Measurements from ENCODE around the gene GADD45GIP1. TPM values are rescaled to one million over a fixed set of nuclear protein-coding genes. Genes with fewer than 3 reads are reported as not detected.
"Not testable (repeated sequence)": the region's sequence is repeated elsewhere in the genome, so short reads cannot be mapped to it uniquely, and the experiment has no call there.

The GADD45GIP1 gene
- total RNA-seq, 3 donors from 2014 or later = 10.0 to 16.4 (median 14.1) TPM

DNA sequence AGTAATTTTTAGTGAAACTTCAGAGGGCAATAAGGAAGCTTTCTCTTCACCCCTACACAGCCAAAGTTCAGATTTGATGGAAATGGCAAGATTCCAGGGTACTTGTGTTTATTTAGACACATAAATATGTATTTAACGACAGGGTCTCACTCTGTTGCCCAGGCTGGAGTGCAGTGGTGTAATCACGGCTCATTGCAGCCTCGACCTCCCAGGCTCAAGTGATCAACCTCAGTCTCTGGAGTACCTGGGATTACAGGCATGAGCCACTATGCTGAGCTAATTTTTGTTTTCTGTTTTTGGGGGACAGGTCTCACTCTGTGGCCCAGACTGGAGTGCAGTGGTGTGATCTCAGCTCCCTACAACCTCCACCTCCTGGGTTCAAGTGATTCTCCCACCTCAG is 36.0 kb downstream of the GADD45GIP1 start:
- ATAC-seq (no peak), DNase-seq (no peak)
- TF ChIP-seq, protein P1, sequence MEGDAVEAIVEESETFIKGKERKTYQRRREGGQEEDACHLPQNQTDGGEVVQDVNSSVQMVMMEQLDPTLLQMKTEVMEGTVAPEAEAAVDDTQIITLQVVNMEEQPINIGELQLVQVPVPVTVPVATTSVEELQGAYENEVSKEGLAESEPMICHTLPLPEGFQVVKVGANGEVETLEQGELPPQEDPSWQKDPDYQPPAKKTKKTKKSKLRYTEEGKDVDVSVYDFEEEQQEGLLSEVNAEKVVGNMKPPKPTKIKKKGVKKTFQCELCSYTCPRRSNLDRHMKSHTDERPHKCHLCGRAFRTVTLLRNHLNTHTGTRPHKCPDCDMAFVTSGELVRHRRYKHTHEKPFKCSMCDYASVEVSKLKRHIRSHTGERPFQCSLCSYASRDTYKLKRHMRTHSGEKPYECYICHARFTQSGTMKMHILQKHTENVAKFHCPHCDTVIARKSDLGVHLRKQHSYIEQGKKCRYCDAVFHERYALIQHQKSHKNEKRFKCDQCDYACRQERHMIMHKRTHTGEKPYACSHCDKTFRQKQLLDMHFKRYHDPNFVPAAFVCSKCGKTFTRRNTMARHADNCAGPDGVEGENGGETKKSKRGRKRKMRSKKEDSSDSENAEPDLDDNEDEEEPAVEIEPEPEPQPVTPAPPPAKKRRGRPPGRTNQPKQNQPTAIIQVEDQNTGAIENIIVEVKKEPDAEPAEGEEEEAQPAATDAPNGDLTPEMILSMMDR (IDR thresholded peaks at IDR 0.05) = no peak
- Histone ChIP-seq H3K4me3 (no peak overlapping the region), H3K36me3 (ENCODE audit: low read depth) (peaks cover 7% of the 10 kb centered on the region), H3K4me1 (ENCODE audit: low read depth) (peaks cover 8% of the 10 kb centered on the region), H3K9me3 (no peaks in the 10 kb centered on the region)
- intact Hi-C loops (cut with DNase I, micrococcal nuclease) = no loop called here

DNA sequence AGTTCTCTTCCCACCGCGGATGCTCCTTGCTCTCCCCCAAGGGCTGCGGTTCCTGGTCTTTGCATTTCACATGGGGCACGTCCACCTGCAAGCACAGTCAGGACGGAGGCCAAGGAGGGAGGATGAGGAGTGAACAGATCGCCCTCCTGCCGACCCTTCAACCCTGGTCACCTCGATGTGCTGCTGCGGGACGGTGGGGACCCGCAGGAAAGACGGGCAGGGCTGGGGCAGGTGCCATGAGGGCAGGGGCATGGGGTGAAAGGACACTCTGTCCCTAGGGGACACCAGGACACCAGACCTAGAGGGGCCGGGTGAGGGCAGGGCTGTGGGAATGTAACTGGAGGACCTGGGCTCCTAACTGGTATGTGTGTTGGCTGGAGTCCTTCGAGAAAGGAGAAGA is 38.8 kb downstream of the GADD45GIP1 start:
- Histone ChIP-seq H3K4me1 (ENCODE audit: low read depth) (peaks cover 10% of the 10 kb centered on the region), H3K4me3 (no peak overlapping the region), H3K9me3 (no peaks in the 10 kb centered on the region), H3K36me3 (ENCODE audit: low read depth) (peaks cover 5% of the 10 kb centered on the region)
- DNase-seq (no peak), ATAC-seq (no peak)
- TF ChIP-seq, protein P1 (IDR thresholded peaks at IDR 0.05) = no peak
- intact Hi-C loops (cut with DNase I, micrococcal nuclease) = no loop called here

DNA sequence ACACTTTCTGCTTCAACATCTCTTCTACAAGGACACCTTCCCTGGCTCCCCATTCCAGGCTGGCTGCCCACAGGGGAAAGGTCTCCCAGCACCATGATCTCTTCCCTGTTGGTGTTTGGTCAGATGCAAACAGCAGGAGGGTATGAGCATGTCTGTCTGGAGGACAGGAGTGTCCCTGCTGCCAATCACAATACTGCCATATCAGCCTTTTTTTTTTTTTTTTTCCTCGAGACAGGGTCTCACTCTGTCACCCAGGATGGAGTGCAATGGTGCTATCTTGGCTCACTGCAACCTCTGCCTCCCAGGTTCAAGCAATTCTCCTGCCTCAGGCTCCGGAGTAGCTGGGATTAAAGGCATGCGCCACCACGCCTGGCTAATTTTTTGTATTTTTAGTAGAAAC is 41.2 kb downstream of the GADD45GIP1 start:
- H3K4me3 ChIP-seq; H3K9me3 ChIP-seq; DNase-seq; ATAC-seq; H3K36me3 ChIP-seq (ENCODE audit: low read depth); intact Hi-C loops (cut with DNase I, micrococcal nuclease): not testable (repeated sequence)
- H3K4me1 ChIP-seq (ENCODE audit: low read depth) = peaks cover 17% of the 10 kb centered on the region

DNA sequence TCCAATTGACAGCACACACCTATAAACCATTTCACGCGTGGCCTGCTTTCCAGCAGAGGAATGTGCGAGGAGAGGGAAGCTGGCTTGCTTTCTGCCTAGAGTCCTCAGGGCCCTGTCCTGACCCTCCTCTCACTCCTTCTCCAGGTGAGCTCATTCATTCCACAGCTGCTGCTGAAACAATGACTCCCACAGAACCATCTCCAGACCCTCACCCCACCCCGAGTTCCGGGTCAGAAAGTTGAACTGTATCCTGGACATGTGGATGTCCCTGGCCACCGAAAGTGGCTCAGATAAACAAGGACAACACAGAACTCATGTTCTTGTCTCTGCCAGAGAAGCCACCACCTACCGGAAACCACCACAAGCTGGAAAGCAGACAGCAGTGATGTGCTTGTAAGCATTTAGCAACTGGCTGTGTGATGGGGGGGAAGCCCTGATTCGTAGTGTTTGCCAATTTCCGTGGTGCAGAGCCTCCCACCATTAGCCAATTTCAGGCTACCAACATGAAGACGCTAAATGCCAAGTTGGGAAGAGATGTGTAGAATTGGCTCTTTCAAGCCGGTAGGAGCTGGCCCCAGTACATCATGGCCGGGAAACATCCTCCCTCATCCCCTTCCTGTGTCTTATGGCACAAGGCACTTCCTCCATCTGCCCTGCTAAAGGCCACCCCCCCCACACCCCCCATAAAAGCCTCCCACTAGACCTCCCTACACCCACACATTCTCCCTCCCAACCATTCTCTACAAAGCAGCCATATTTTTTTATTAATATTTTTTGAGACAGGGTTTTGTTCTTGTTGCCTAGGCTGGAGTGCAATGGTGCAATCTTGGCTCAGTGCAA is 43.0 kb downstream of the GADD45GIP1 start:
- H3K4me1 ChIP-seq (ENCODE audit: low read depth) = peaks cover 13% of the 10 kb centered on the region
- intact Hi-C loops (cut with DNase I, micrococcal nuclease) = no loop called here
- ATAC-seq (peak; percentile 67), DNase-seq (peak in 1 of 3 donors; percentile 37)
- no peaks in the 10 kb centered on the region for H3K36me3 ChIP-seq (ENCODE audit: low read depth)
- H3K9me3 ChIP-seq = no peaks in the 10 kb centered on the region
- H3K4me3 ChIP-seq = no peak overlapping the region
- TF ChIP-seq, protein P1 (IDR thresholded peaks at IDR 0.05) = no peak

DNA sequence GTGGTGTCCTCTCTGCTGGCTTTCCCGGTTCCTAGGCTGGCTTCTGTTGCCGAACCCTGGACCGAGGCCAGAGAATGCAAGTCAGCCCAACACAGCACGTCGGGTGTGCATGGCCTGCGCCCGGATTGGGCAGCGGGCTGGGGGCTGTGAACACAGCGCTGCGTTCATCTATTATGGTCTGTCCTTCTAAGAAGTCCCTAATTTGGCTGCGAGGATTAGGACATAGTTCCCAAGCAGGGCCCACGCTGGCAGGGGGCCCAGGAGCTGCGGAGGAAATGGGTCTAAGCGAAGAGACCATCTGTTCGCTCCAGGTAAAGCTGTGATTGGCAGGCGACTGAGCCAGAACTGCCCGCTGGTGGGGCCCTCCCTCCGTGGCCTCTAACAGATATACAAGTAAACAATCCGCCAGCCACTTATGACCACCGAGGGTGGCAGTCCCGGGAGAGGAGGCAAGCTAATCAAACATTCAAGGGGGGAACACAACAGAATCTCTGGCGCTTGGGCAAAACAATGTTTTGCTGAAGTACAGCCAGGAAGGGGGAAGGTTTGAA is 43.9 kb downstream of the GADD45GIP1 start:
- H3K9me3 ChIP-seq = no peaks in the 10 kb centered on the region
- H3K4me1 ChIP-seq (ENCODE audit: low read depth) = peaks cover 9% of the 10 kb centered on the region
- intact Hi-C loops (cut with DNase I, micrococcal nuclease) = no loop called here
- ATAC-seq (peak; percentile 66), DNase-seq (peak; percentile 58 to 70 (median 62))
- TF ChIP-seq, protein P1 (IDR thresholded peaks at IDR 0.05) = no peak
- H3K36me3 ChIP-seq (ENCODE audit: low read depth) = no peaks in the 10 kb centered on the region
- H3K4me3 ChIP-seq = no peak overlapping the region

DNA sequence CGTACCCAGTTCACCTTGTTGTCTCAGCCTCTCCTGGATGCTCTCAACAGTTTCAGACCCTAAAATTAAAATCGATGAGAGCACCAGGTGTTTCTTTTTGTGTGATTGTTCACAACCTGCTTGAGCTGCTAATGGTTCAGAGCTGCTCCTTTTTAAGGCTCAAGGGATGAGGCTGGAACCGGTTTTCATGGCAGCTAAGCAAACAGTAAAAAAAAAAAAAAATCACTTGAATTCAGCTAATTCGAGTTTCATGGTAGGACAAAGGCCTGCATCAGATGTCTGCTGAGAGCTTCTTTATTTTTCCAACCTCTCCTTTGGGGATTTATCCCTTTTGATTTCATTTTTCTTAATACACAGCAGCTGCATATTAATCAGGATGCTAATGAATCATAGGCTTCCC is 44.5 kb downstream of the GADD45GIP1 start:
- intact Hi-C loops (cut with DNase I, micrococcal nuclease) = no loop called here
- TF ChIP-seq, protein P1 (IDR thresholded peaks at IDR 0.05) = no peak
- no peaks in the 10 kb centered on the region for H3K9me3 ChIP-seq
- H3K4me3 ChIP-seq = no peak overlapping the region
- no peaks in the 10 kb centered on the region for H3K36me3 ChIP-seq (ENCODE audit: low read depth)
- ATAC-seq = no peak
- DNase-seq = no peak
- peaks cover 9% of the 10 kb centered on the region for H3K4me1 ChIP-seq (ENCODE audit: low read depth)

Measured in mucosa of descending colon (tissue), 3 donors.